GM23338 (cell line): ENCODE results near the gene ZNF692. TPM values are rescaled to one million over a fixed set of nuclear protein-coding genes. Genes with fewer than 3 reads are reported as not detected.
A peak's percentile ranks its signal among the peaks of the same experiment; 100 is the strongest.

ENCODE experiments used
- ATAC-seq: fragments of 200-7000 bp; cut with Tn5 transposase; 3 replicates; pipeline ENCODE4 v1.9.1; 2020
- DNase-seq: peaks from one replicate; pipeline ENCODE4 v3.0.0-alpha.2; 2015; ENCODE audit warnings: low spot score
- H2AFZ ChIP-seq: fragments of 200-600 bp; sonication (generic); 2 replicates; pipeline ENCODE4 v1.8.0; 2016; ENCODE audit warnings: antibody characterized with exemption, mild to moderate bottlenecking, moderate library complexity
- H3F3A ChIP-seq: fragments of 200-600 bp; sonication (generic); replicated peaks from 2 replicates; pipeline ENCODE4 v1.8.0; 2017; ENCODE audit warnings: antibody characterized with exemption, mixed run types, low read depth
- H3K27ac ChIP-seq: fragments of 200-600 bp; sonication (generic); 2 replicates; pipeline ENCODE4 v1.6.1; 2016; ENCODE audit warnings: low read depth
- H3K27me3 ChIP-seq: fragments of 200-600 bp; sonication (generic); 2 replicates; pipeline ENCODE4 v1.8.0; 2016; ENCODE audit warnings: mild to moderate bottlenecking, mixed run types, moderate library complexity; ENCODE audit not compliant: insufficient read depth
- H3K36me3 ChIP-seq: fragments of 200-600 bp; sonication (generic); 2 replicates; pipeline ENCODE4 v1.8.0; 2016; ENCODE audit warnings: mild to moderate bottlenecking; ENCODE audit not compliant: insufficient read depth
- H3K4me1 ChIP-seq: fragments of 200-600 bp; sonication (generic); 2 replicates; pipeline ENCODE4 v1.8.0; 2016; ENCODE audit warnings: mild to moderate bottlenecking, moderate library complexity; ENCODE audit not compliant: insufficient read depth
- H3K4me2 ChIP-seq: fragments of 200-600 bp; sonication (generic); 2 replicates; pipeline ENCODE4 v1.7.1; 2017; ENCODE audit warnings: mixed run types
- H3K4me3 ChIP-seq: fragments of 200-600 bp; sonication (generic); 2 replicates; pipeline ENCODE4 v1.6.1; 2016; ENCODE audit warnings: mixed run types
- H3K79me2 ChIP-seq: fragments of 200-600 bp; sonication (generic); replicated peaks from 2 replicates; pipeline ENCODE4 v1.8.0; 2017; ENCODE audit warnings: mild to moderate bottlenecking; ENCODE audit not compliant: insufficient read depth
- H3K9me2 ChIP-seq: fragments of 200-600 bp; sonication (generic); 2 replicates; pipeline ENCODE4 v1.8.0; 2017; ENCODE audit not compliant: insufficient read depth
- H4K20me1 ChIP-seq: fragments of 200-600 bp; sonication (generic); replicated peaks from 2 replicates; pipeline ENCODE4 v1.8.0; 2017; ENCODE audit warnings: mild to moderate bottlenecking; ENCODE audit not compliant: insufficient read depth
- H3K27ac Mint-ChIP-seq: 2 replicates; pipeline ENCODE4 v1.8.0; 2020; ENCODE audit warnings: inconsistent platforms, mild to moderate bottlenecking, moderate library complexity, mixed read lengths
- H3K27me3 Mint-ChIP-seq: 3 replicates; pipeline ENCODE4 v1.8.0; 2022; ENCODE audit warnings: low read depth, mild to moderate bottlenecking, moderate library complexity, mixed read lengths, inconsistent platforms; ENCODE audit not compliant: insufficient read depth, poor library complexity
- H3K36me3 Mint-ChIP-seq: 3 replicates; pipeline ENCODE4 v1.8.0; 2021; ENCODE audit warnings: low read depth, mild to moderate bottlenecking, inconsistent platforms, moderate library complexity, mixed read lengths
- H3K4me1 Mint-ChIP-seq: 3 replicates; pipeline ENCODE4 v1.8.0; 2020; ENCODE audit warnings: mild to moderate bottlenecking, inconsistent platforms, mixed read lengths
- H3K4me3 Mint-ChIP-seq: 3 replicates; pipeline ENCODE4 v1.8.0; 2021; ENCODE audit warnings: moderate library complexity, mild to moderate bottlenecking, inconsistent platforms, mixed read lengths
- H3K9me3 Mint-ChIP-seq: 3 replicates; pipeline ENCODE4 v1.8.0; 2020; ENCODE audit warnings: moderate library complexity, mild to moderate bottlenecking, inconsistent platforms, mixed read lengths
- CREB1 ChIP-seq: fragments of 250-450 bp; sonication (Bioruptor Pico); IDR thresholded peaks from 2 replicates; pipeline ENCODE4 v1.5.0; 2020; ENCODE audit warnings: low read depth, mild to moderate bottlenecking, moderate library complexity
- EZH2 ChIP-seq: fragments of 200-600 bp; sonication (generic); IDR thresholded peaks from one replicate; pipeline ENCODE4 v1.8.0; 2017; ENCODE audit warnings: antibody characterized with exemption, mild to moderate bottlenecking, low read depth; ENCODE audit not compliant: unreplicated experiment
- EZH2phosphoT487 ChIP-seq: fragments of 200-600 bp; sonication (generic); IDR thresholded peaks from one replicate; pipeline ENCODE4 v1.8.1; 2018; ENCODE audit warnings: antibody characterized with exemption; ENCODE audit not compliant: unreplicated experiment
- JUNB ChIP-seq: IDR thresholded peaks from one replicate; pipeline ENCODE4 v1.6.1; 2016; ENCODE audit warnings: antibody characterized with exemption; ENCODE audit not compliant: unreplicated experiment
- NANOG ChIP-seq: IDR thresholded peaks from 2 replicates; pipeline ENCODE4 v1.6.1; 2016; ENCODE audit warnings: antibody characterized with exemption, borderline replicate concordance
- POLR2AphosphoS5 ChIP-seq: IDR thresholded peaks from 2 replicates; pipeline ENCODE4 v1.6.1; 2016; ENCODE audit warnings: antibody characterized with exemption, low read depth
- STAT1 ChIP-seq: IDR thresholded peaks from one replicate; pipeline ENCODE4 v1.6.1; 2016; ENCODE audit warnings: antibody characterized with exemption; ENCODE audit not compliant: unreplicated experiment
- ZNF114 ChIP-seq: fragments of 250-450 bp; sonication (Bioruptor Pico); IDR thresholded peaks from 2 replicates; pipeline ENCODE4 v1.5.0; 2020; ENCODE audit warnings: mild to moderate bottlenecking, moderate library complexity
- ZNF331 ChIP-seq: fragments of 250-450 bp; sonication (Bioruptor Pico); IDR thresholded peaks from 2 replicates; pipeline ENCODE4 v1.5.0; 2020; ENCODE audit warnings: low read depth, mild to moderate bottlenecking, moderate library complexity
- polyA plus RNA-seq: library from polyadenylated mRNA; unstranded; fragments of >200 nt; fragmentation: Nextera tagmentation; extraction: Ambion mirVana; gene quantifications from 2 replicates; pipeline ENCODE4 v1.2.1, GENCODE V29; 2016
- total RNA-seq: library from RNA; depleted of rRNA; stranded (reverse); fragments of >200 nt; shearing (Covaris generic); gene quantifications from 2 replicates; pipeline ENCODE4 v1.2.3, GENCODE V29; 2014
- TF ChIP-seq, protein P1 (sequence below): fragments of 250-450 bp; sonication (Bioruptor Pico); IDR thresholded peaks from 2 replicates; pipeline ENCODE4 v1.5.0; 2020; ENCODE audit warnings: mild to moderate bottlenecking, moderate library complexity
- TF ChIP-seq, protein P2 (sequence below): IDR thresholded peaks from one replicate; pipeline ENCODE4 v1.6.1; 2018; ENCODE audit warnings: antibody characterized with exemption; ENCODE audit not compliant: unreplicated experiment
- TF ChIP-seq, protein P3 (sequence below), 2 experiments: fragments of 200-600 bp in 1 of 2; sonication (generic) in 1 of 2; conservative IDR thresholded peaks; 2 replicates each; pipeline versions ENCODE4 v1.5.1 to v1.6.1; 2016 to 2017; ENCODE audit warnings: antibody characterized with exemption in 2 of 2, low read depth in 2 of 2, mild to moderate bottlenecking in 2 of 2, moderate library complexity in 1 of 2
- TF ChIP-seq, protein P4 (sequence below): IDR thresholded peaks from 2 replicates; pipeline ENCODE4 v1.6.1; 2016; ENCODE audit warnings: antibody characterized with exemption

Gene ZNF692
- total and polyA plus RNA-seq, 2 experiments from 2014 or later: 41.2 to 57.1 TPM

DNA sequence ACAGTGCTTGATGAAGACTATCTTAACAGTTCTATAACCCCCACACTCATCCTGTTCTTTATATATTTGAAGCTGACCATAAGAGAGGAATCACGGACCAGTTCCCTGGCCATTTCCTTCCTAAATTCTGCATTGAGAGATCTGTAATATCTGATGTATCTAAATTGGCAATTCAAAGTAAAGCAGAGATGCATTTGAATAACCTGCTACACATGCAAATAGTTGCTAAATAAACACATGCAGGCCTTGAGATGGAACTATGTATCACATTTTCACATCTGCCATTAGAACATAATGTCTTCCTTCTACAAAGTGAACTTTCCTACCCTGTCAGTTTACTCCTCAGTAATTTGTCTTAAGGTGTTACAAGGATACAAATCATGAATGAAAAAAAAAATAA is 26.8 kb upstream of the ZNF692 start:
- ATAC-seq (no peak), DNase-seq (no peak)
- H2AFZ ChIP-seq: no peak overlapping the region
- H3K4me2 ChIP-seq: peak overlapping the region; percentile 40
- no peak overlapping the region for H3K27ac ChIP-seq
- H3K27me3 ChIP-seq: no peaks in the 10 kb centered on the region
- no peak overlapping the region for H3K27ac Mint-ChIP-seq
- H3K9me3 Mint-ChIP-seq: no peaks in the 10 kb centered on the region
- peaks cover 23% of the 10 kb centered on the region for H3K4me1 ChIP-seq
- H3K9me2 ChIP-seq: no peaks in the 10 kb centered on the region
- H3K36me3 ChIP-seq: no peaks in the 10 kb centered on the region
- TF ChIP-seq EZH2phosphoT487: no peak
- TF ChIP-seq JUNB: no peak
- TF ChIP-seq, protein P1, sequence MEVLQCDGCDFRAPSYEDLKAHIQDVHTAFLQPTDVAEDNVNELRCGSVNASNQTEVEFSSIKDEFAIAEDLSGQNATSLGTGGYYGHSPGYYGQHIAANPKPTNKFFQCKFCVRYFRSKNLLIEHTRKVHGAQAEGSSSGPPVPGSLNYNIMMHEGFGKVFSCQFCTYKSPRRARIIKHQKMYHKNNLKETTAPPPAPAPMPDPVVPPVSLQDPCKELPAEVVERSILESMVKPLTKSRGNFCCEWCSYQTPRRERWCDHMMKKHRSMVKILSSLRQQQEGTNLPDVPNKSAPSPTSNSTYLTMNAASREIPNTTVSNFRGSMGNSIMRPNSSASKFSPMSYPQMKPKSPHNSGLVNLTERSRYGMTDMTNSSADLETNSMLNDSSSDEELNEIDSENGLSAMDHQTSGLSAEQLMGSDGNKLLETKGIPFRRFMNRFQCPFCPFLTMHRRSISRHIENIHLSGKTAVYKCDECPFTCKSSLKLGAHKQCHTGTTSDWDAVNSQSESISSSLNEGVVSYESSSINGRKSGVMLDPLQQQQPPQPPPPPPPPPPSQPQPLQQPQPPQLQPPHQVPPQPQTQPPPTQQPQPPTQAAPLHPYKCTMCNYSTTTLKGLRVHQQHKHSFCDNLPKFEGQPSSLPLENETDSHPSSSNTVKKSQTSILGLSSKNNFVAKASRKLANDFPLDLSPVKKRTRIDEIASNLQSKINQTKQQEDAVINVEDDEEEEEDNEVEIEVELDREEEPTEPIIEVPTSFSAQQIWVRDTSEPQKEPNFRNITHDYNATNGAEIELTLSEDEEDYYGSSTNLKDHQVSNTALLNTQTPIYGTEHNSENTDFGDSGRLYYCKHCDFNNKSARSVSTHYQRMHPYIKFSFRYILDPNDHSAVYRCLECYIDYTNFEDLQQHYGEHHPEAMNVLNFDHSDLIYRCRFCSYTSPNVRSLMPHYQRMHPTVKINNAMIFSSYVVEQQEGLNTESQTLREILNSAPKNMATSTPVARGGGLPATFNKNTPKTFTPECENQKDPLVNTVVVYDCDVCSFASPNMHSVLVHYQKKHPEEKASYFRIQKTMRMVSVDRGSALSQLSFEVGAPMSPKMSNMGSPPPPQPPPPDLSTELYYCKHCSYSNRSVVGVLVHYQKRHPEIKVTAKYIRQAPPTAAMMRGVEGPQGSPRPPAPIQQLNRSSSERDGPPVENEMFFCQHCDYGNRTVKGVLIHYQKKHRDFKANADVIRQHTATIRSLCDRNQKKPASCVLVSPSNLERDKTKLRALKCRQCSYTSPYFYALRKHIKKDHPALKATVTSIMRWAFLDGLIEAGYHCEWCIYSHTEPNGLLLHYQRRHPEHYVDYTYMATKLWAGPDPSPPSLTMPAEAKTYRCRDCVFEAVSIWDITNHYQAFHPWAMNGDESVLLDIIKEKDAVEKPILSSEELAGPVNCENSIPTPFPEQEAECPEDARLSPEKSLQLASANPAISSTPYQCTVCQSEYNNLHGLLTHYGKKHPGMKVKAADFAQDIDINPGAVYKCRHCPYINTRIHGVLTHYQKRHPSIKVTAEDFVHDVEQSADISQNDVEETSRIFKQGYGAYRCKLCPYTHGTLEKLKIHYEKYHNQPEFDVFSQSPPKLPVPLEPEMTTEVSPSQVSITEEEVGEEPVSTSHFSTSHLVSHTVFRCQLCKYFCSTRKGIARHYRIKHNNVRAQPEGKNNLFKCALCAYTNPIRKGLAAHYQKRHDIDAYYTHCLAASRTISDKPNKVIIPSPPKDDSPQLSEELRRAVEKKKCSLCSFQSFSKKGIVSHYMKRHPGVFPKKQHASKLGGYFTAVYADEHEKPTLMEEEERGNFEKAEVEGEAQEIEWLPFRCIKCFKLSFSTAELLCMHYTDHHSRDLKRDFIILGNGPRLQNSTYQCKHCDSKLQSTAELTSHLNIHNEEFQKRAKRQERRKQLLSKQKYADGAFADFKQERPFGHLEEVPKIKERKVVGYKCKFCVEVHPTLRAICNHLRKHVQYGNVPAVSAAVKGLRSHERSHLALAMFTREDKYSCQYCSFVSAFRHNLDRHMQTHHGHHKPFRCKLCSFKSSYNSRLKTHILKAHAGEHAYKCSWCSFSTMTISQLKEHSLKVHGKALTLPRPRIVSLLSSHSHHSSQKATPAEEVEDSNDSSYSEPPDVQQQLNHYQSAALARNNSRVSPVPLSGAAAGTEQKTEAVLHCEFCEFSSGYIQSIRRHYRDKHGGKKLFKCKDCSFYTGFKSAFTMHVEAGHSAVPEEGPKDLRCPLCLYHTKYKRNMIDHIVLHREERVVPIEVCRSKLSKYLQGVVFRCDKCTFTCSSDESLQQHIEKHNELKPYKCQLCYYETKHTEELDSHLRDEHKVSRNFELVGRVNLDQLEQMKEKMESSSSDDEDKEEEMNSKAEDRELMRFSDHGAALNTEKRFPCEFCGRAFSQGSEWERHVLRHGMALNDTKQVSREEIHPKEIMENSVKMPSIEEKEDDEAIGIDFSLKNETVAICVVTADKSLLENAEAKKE: no peak
- no peak for TF ChIP-seq CREB1 (CRISPR knock-in tag)
- TF ChIP-seq, protein P2, sequence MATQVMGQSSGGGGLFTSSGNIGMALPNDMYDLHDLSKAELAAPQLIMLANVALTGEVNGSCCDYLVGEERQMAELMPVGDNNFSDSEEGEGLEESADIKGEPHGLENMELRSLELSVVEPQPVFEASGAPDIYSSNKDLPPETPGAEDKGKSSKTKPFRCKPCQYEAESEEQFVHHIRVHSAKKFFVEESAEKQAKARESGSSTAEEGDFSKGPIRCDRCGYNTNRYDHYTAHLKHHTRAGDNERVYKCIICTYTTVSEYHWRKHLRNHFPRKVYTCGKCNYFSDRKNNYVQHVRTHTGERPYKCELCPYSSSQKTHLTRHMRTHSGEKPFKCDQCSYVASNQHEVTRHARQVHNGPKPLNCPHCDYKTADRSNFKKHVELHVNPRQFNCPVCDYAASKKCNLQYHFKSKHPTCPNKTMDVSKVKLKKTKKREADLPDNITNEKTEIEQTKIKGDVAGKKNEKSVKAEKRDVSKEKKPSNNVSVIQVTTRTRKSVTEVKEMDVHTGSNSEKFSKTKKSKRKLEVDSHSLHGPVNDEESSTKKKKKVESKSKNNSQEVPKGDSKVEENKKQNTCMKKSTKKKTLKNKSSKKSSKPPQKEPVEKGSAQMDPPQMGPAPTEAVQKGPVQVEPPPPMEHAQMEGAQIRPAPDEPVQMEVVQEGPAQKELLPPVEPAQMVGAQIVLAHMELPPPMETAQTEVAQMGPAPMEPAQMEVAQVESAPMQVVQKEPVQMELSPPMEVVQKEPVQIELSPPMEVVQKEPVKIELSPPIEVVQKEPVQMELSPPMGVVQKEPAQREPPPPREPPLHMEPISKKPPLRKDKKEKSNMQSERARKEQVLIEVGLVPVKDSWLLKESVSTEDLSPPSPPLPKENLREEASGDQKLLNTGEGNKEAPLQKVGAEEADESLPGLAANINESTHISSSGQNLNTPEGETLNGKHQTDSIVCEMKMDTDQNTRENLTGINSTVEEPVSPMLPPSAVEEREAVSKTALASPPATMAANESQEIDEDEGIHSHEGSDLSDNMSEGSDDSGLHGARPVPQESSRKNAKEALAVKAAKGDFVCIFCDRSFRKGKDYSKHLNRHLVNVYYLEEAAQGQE: no peak
- no peak for TF ChIP-seq EZH2
- TF ChIP-seq, protein P3, sequence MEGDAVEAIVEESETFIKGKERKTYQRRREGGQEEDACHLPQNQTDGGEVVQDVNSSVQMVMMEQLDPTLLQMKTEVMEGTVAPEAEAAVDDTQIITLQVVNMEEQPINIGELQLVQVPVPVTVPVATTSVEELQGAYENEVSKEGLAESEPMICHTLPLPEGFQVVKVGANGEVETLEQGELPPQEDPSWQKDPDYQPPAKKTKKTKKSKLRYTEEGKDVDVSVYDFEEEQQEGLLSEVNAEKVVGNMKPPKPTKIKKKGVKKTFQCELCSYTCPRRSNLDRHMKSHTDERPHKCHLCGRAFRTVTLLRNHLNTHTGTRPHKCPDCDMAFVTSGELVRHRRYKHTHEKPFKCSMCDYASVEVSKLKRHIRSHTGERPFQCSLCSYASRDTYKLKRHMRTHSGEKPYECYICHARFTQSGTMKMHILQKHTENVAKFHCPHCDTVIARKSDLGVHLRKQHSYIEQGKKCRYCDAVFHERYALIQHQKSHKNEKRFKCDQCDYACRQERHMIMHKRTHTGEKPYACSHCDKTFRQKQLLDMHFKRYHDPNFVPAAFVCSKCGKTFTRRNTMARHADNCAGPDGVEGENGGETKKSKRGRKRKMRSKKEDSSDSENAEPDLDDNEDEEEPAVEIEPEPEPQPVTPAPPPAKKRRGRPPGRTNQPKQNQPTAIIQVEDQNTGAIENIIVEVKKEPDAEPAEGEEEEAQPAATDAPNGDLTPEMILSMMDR (conservative IDR thresholded peaks at IDR 0.05; ENCODE audit: low read depth in 2 of 2): no peak
- no peak for TF ChIP-seq ZNF114 (CRISPR knock-in tag)
- TF ChIP-seq POLR2AphosphoS5: no peak
- TF ChIP-seq, protein P4, sequence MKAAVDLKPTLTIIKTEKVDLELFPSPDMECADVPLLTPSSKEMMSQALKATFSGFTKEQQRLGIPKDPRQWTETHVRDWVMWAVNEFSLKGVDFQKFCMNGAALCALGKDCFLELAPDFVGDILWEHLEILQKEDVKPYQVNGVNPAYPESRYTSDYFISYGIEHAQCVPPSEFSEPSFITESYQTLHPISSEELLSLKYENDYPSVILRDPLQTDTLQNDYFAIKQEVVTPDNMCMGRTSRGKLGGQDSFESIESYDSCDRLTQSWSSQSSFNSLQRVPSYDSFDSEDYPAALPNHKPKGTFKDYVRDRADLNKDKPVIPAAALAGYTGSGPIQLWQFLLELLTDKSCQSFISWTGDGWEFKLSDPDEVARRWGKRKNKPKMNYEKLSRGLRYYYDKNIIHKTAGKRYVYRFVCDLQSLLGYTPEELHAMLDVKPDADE: no peak
- no peak for TF ChIP-seq ZNF331
- TF ChIP-seq NANOG: no peak
- TF ChIP-seq STAT1: no peak
- H3K79me2 ChIP-seq: no peaks in the 10 kb centered on the region
- no peaks in the 10 kb centered on the region for H3F3A ChIP-seq
- no peak overlapping the region for H3K4me3 ChIP-seq
- no peak overlapping the region for H3K4me3 Mint-ChIP-seq
- peaks cover 28% of the 10 kb centered on the region for H3K4me1 Mint-ChIP-seq
- H3K27me3 Mint-ChIP-seq: peaks cover 4% of the 10 kb centered on the region
- H4K20me1 ChIP-seq: no peaks in the 10 kb centered on the region
- no peaks in the 10 kb centered on the region for H3K36me3 Mint-ChIP-seq
